Activated CD8-positive, alpha-beta T cell treated with anti-CD3 and anti-CD28 coated beads for 36 hours (primary cell): Measurements from ENCODE around the gene PDCD6IP. TPM values are rescaled to one million over a fixed set of nuclear protein-coding genes. Genes with fewer than 3 reads are reported as not detected.

Experiments
- ATAC-seq: fragments of 200-7000 bp; cut with Tn5 transposase; one replicate; pipeline ENCODE4 v1.10.0; 2021; ENCODE audit warnings: mild to moderate bottlenecking, moderate library complexity
- CTCF ChIA-PET: fragments of 350-600 bp; sonication (Branson Sonifier 250); formaldehyde crosslinking; loops from one replicate; lab custom pipeline; 2021; ENCODE audit warnings: antibody characterized with exemption; lab: Charles Lee
- POLR2A ChIA-PET: fragments of 350-600 bp; sonication (Branson Sonifier 250); formaldehyde crosslinking; loops from one replicate; lab custom pipeline; 2021; ENCODE audit warnings: antibody characterized with exemption; lab: Charles Lee
- DNase-seq: peaks from one replicate; pipeline ENCODE4 v3.0.0-alpha.2; 2020
- H3K27ac Mint-ChIP-seq: one replicate; pipeline ENCODE4 v1.8.0; 2021; ENCODE audit warnings: mild to moderate bottlenecking, mixed read lengths
- H3K27me3 Mint-ChIP-seq: one replicate; pipeline ENCODE4 v1.8.0; 2021; ENCODE audit warnings: mixed read lengths
- H3K36me3 Mint-ChIP-seq: one replicate; pipeline ENCODE4 v1.8.0; 2021; ENCODE audit warnings: low read depth, mixed read lengths
- H3K4me1 Mint-ChIP-seq: one replicate; pipeline ENCODE4 v1.8.0; 2021; ENCODE audit warnings: low read depth, mixed read lengths
- H3K4me3 Mint-ChIP-seq: one replicate; pipeline ENCODE4 v1.8.0; 2021; ENCODE audit warnings: mild to moderate bottlenecking, moderate library complexity, mixed read lengths
- H3K9me3 Mint-ChIP-seq: one replicate; pipeline ENCODE4 v1.8.0; 2021; ENCODE audit warnings: mixed read lengths
- intact Hi-C: fragments of 100-400 bp; cut with micrococcal nuclease; formaldehyde crosslinking; loops from one replicate; pipeline ENCODE4 v1.10.0; 2022
- total RNA-seq, 2 experiments: library from RNA; stranded (reverse); gene quantifications; one replicate each; pipeline ENCODE4 v1.2.3, GENCODE V29; 2021
- TF ChIP-seq, protein P1 (sequence below): fragments of 200-600 bp; IDR thresholded peaks from one replicate; pipeline ENCODE4 v1.8.0; 2022; ENCODE audit warnings: antibody characterized with exemption, mild to moderate bottlenecking

PDCD6IP gene
- total RNA-seq, 2 experiments from 2014 or later, result 139 to 146 TPM

DNA sequence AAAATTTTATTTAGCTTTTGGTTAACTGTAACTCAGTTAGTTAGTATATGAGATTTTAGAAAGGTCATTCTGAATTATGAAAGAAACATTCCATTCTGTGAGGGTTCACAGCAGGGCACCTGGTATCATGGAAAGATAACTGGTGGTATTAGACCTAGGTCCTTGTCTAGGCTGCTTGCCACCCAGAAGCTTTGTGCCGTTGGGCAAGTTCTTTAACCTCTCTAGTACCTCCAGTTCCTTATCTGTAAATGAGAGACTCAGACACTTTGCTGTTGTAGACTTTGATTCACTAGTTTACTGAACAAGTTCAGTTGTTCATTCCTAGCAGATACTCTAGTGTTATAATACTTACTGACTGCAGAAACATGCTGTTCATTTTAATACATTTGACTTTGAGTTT is 25.4 kb downstream of the PDCD6IP start:
- intact Hi-C loops, result no loop called here
- TF ChIP-seq, protein P1, sequence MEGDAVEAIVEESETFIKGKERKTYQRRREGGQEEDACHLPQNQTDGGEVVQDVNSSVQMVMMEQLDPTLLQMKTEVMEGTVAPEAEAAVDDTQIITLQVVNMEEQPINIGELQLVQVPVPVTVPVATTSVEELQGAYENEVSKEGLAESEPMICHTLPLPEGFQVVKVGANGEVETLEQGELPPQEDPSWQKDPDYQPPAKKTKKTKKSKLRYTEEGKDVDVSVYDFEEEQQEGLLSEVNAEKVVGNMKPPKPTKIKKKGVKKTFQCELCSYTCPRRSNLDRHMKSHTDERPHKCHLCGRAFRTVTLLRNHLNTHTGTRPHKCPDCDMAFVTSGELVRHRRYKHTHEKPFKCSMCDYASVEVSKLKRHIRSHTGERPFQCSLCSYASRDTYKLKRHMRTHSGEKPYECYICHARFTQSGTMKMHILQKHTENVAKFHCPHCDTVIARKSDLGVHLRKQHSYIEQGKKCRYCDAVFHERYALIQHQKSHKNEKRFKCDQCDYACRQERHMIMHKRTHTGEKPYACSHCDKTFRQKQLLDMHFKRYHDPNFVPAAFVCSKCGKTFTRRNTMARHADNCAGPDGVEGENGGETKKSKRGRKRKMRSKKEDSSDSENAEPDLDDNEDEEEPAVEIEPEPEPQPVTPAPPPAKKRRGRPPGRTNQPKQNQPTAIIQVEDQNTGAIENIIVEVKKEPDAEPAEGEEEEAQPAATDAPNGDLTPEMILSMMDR, result no peak
- Mint-ChIP-seq H3K27me3 (no peaks in the 10 kb centered on the region), H3K4me3 (no peak overlapping the region), H3K27ac (no peak overlapping the region), H3K9me3 (no peaks in the 10 kb centered on the region), H3K36me3 (peaks cover 38% of the 10 kb centered on the region), H3K4me1 (peaks cover 5% of the 10 kb centered on the region)
- ATAC-seq, result no peak
- CTCF ChIA-PET, result interaction anchor here (0.6 kb wide), 1 partner anchor 8 kb away, joined by 3 read pairs; no protein-coding TSS in a partner anchor
- no peak for DNase-seq
- POLR2A ChIA-PET, result no interaction called here

DNA sequence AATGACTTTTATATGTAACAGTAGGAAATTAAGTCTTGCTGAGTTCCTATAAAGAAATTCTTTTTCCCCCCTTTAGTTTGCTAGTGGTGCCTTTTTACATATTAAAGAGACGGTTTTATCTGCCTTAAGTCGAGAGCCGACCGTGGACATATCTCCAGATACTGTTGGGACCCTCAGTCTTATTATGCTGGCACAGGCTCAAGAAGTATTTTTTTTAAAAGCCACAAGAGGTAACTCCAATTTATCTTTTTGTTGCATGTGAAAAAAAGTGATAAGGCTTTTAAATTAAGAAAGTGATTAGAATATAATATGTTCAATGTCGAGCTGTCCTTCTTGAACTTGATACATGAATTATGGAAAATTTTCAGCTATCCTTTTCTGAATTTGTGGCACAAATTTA is 26.7 kb downstream of the PDCD6IP start:
- H3K4me1 Mint-ChIP-seq, result peaks cover 8% of the 10 kb centered on the region
- DNase-seq (no peak), ATAC-seq (no peak)
- no peaks in the 10 kb centered on the region for H3K9me3 Mint-ChIP-seq
- ChIA-PET CTCF (interaction anchor here (1.2 kb wide), 1 partner anchor 9 kb away, joined by 3 read pairs; no protein-coding TSS in a partner anchor), POLR2A (interaction anchor here (0.6 kb wide), 1 partner anchor 26 kb away, joined by 3 read pairs; the partner anchor contains the start of gene PDCD6IP)
- TF ChIP-seq, protein P1, result no peak
- H3K27ac Mint-ChIP-seq, result no peak overlapping the region
- H3K36me3 Mint-ChIP-seq, result peaks cover 41% of the 10 kb centered on the region
- no peak overlapping the region for H3K4me3 Mint-ChIP-seq
- H3K27me3 Mint-ChIP-seq, result no peaks in the 10 kb centered on the region
- intact Hi-C loops, result no loop called here

DNA sequence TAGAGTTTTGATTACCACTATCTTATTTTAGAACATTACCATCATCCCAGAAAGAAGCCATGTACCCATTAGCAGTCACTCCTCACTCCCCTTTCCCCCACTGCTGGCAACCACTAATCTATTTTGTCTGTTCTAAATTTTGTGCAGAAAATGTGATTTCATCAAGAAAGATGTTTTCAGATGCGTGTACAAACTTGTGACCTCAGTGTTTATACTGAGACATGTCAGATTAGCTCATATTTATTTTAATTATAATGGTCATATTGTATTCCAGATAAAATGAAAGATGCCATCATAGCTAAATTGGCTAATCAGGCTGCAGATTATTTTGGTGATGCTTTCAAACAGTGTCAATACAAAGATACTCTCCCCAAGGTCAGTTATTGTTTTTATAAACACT is 27.8 kb downstream of the PDCD6IP start:
- TF ChIP-seq, protein P1, result no peak
- CTCF ChIA-PET, result interaction anchor here (0.6 to 1.2 kb wide), 3 partner anchors 11 to 49 kb away, joined by 3 read pairs; no protein-coding TSS in a partner anchor
- intact Hi-C loops, result no loop called here
- Mint-ChIP-seq H3K27me3 (no peaks in the 10 kb centered on the region), H3K4me3 (no peak overlapping the region), H3K27ac (no peak overlapping the region), H3K9me3 (no peaks in the 10 kb centered on the region), H3K4me1 (peaks cover 18% of the 10 kb centered on the region), H3K36me3 (peaks cover 49% of the 10 kb centered on the region)
- DNase-seq, result no peak
- no peak for ATAC-seq
- POLR2A ChIA-PET, result no interaction called here

DNA sequence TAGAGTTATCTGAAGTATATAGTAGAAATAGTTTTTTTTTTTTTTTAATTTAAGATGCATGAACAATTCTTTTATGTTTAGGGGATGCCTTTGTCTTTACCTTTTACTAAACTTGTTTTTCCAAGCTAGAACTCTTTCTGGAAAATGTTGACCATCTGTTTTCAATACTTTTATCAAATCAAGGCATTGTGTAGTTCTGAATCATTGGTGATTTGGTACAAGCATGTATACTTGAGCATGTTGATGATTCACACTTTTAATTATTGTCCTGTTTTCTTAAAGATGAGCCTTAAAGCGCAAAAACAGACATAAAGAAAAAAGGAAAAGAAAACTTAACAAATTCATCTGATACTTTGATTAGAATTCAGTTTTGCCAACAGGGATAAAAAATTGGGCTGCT is 28.3 kb downstream of the PDCD6IP start:
- intact Hi-C loops, result no loop called here
- Mint-ChIP-seq H3K36me3 (peaks cover 45% of the 10 kb centered on the region), H3K4me3 (no peak overlapping the region), H3K9me3 (no peaks in the 10 kb centered on the region), H3K27ac (no peak overlapping the region), H3K27me3 (no peaks in the 10 kb centered on the region), H3K4me1 (peaks cover 19% of the 10 kb centered on the region)
- no peak for DNase-seq
- ChIA-PET CTCF (no interaction called here), POLR2A (no interaction called here)
- TF ChIP-seq, protein P1, result no peak
- ATAC-seq, result no peak

DNA sequence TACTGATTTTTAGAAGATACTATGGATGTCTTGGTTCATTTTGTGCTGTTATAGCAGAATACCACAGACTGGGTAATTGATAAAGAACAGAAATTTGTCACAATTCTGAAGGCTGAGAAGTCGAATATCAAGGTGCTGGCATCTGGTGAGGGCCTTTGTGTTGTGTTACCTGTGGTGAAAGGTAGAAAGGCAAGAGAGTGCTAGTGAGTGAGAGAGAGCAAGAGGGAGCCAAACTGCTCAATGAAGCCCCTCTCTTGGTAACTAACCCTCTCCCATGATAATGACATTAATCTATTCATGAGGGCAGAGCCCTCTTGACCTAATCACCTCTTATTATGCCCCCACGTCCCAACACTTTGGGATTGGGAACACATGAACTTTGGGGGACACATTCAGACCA is 31.3 kb downstream of the PDCD6IP start:
- Mint-ChIP-seq H3K4me3 (no peak overlapping the region), H3K4me1 (peaks cover 32% of the 10 kb centered on the region), H3K9me3 (no peaks in the 10 kb centered on the region), H3K36me3 (peaks cover 34% of the 10 kb centered on the region), H3K27me3 (no peaks in the 10 kb centered on the region), H3K27ac (no peak overlapping the region)
- intact Hi-C loops, result no loop called here
- POLR2A ChIA-PET, result no interaction called here
- TF ChIP-seq, protein P1, result no peak
- no peak for DNase-seq
- ATAC-seq, result no peak
- CTCF ChIA-PET, result no interaction called here
